ENCODE measurements around the gene CHD5. TPM values are rescaled to one million over a fixed set of nuclear protein-coding genes. Genes with fewer than 3 reads are reported as not detected.

Gene CHD5
- total and polyA plus RNA-seq, 2 of the 4 experiments (the other 2 are of a cell fraction): under 0.01 to 0.09 TPM

DNA sequence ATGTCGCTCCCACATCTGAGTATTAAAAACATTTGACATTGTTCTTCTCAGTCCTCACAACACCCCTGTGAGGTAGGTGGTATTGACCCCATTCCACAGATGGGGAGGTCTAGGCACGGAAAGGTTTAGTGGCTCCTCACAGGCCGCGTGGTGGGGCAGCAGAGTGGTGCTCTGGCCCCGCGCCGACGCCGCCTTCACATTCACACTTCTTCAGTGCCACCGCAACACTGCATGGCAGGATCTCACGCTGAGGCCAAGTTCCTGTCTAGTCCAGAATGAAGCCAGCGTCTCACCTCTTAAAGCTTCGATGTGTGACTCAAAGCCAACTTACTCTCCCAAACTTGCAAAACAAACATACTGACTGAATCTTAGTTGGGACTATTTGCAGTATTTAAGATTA, 43.5 kb upstream of the CHD5 start:
- no peak for TF ChIP-seq MAZ (IDR thresholded peaks at IDR 0.05; ENCODE audit: borderline replicate concordance, low read depth, low read length)
- TF ChIP-seq SMC3 (IDR thresholded peaks at IDR 0.05; ENCODE audit: low read depth, low read length): no peak
- TF ChIP-seq RCOR1 (IDR thresholded peaks at IDR 0.05; ENCODE audit: insufficient replicate concordance, low read length): no peak
- no peak for TF ChIP-seq NFE2L2 (IDR thresholded peaks at IDR 0.05; ENCODE audit: low read depth, low read length)
- no peak for TF ChIP-seq ELK1 (IDR thresholded peaks at IDR 0.05; ENCODE audit: borderline replicate concordance, low read depth, low read length)
- no peak for TF ChIP-seq POLR2A (IDR thresholded peaks at IDR 0.05; ENCODE audit: low read depth, low read length)
- TF ChIP-seq FOS (IDR thresholded peaks at IDR 0.05; ENCODE audit: low read depth, low read length): no peak
- TF ChIP-seq BHLHE40 (IDR thresholded peaks at IDR 0.05; ENCODE audit: low read depth, low read length): no peak
- no peak for TF ChIP-seq MXI1 (IDR thresholded peaks at IDR 0.05; ENCODE audit: borderline replicate concordance, low read depth, low read length)
- TF ChIP-seq, protein P1, sequence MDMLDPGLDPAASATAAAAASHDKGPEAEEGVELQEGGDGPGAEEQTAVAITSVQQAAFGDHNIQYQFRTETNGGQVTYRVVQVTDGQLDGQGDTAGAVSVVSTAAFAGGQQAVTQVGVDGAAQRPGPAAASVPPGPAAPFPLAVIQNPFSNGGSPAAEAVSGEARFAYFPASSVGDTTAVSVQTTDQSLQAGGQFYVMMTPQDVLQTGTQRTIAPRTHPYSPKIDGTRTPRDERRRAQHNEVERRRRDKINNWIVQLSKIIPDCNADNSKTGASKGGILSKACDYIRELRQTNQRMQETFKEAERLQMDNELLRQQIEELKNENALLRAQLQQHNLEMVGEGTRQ (IDR thresholded peaks at IDR 0.05; ENCODE audit: low read depth, low read length): no peak
- TF ChIP-seq RAD21 (IDR thresholded peaks at IDR 0.05; ENCODE audit: low read length): no peak
- TF ChIP-seq CEBPB (IDR thresholded peaks at IDR 0.05; ENCODE audit: low read depth, low read length): no peak
- TF ChIP-seq CTCF (conservative IDR thresholded peaks at IDR 0.05; ENCODE audit: low read depth, low read length): no peak
- no peak for TF ChIP-seq RFX5 (IDR thresholded peaks at IDR 0.05; ENCODE audit: low read depth, low read length)
- no peak for TF ChIP-seq CHD1 (IDR thresholded peaks at IDR 0.05; ENCODE audit: low read depth, low read length)
- TF ChIP-seq MAFK (IDR thresholded peaks at IDR 0.05; ENCODE audit: low read depth, low read length): no peak
- in situ Hi-C loops (cut with MboI; ENCODE audit: low sequenced_read_pairs) (no loop called here), dilution Hi-C loops (cut with HindIII; ENCODE audit: low sequenced_read_pairs, unreplicated experiment) (no loop called here), intact Hi-C loops (cut with micrococcal nuclease) (no loop called here)
- Histone ChIP-seq H3K18ac (ENCODE audit: low read depth, low read length) (no peak overlapping the region), H3K27me3 (ENCODE audit: control insufficient read depth, insufficient read depth, low read length) (no peaks in the 10 kb centered on the region), H4K20me1 (ENCODE audit: insufficient read depth, low read length) (no peaks in the 10 kb centered on the region; the same call in 1 of the 2 replicates), H3K14ac (replicated peaks; ENCODE audit: low read depth, low read length) (no peak overlapping the region), H2BK5ac (ENCODE audit: low read depth, low read length, poor library complexity, severe bottlenecking) (no peak overlapping the region), H3K4me2 (ENCODE audit: low read depth, low read length) (no peak overlapping the region), H3K4ac (ENCODE audit: low read depth, low read length) (no peak overlapping the region), H4K5ac (ENCODE audit: low read depth, low read length) (no peak overlapping the region), H3K4me3 (ENCODE audit: insufficient read depth, low read depth, low read length) (no peak overlapping the region), H3K9me1 (ENCODE audit: insufficient read depth, low read length) (no peaks in the 10 kb centered on the region; the same call in 1 of the 2 replicates), H4K91ac (ENCODE audit: insufficient read depth, low read depth, low read length) (no peak overlapping the region), H2BK120ac (ENCODE audit: low read depth, low read length) (no peak overlapping the region), H3K56ac (ENCODE audit: extremely low read depth, insufficient read depth, low read length) (no peak overlapping the region), H3K36me3 (ENCODE audit: control insufficient read depth, insufficient read depth, low read length) (peaks cover 37% of the 10 kb centered on the region), H3K27ac (ENCODE audit: insufficient read depth, low read length) (no peak overlapping the region), H2AK9ac (replicated peaks; ENCODE audit: low read depth, low read length, poor library complexity) (no peak overlapping the region), H3K9ac (ENCODE audit: low read depth, low read length) (no peak overlapping the region), H3K4me1 (ENCODE audit: control insufficient read depth, insufficient read depth, low read length) (no peaks in the 10 kb centered on the region), H3K79me1 (ENCODE audit: low read depth in 1 of 2, low read length in 2 of 2) (peaks cover 0 to 8% of the 10 kb centered on the region in 2 experiments; a peak in 3 of 4 replicates), H2AFZ (replicated peaks; ENCODE audit: low read length, poor library complexity) (no peak overlapping the region), H4K8ac (ENCODE audit: low read depth in 2 of 2, low read length in 2 of 2) (no peak overlapping the region), H2BK15ac (ENCODE audit: low read depth, low read length) (no peak overlapping the region), H3K23ac (ENCODE audit: low read depth, low read length) (no peak overlapping the region), H3K9me3 (ENCODE audit: control insufficient read depth, insufficient read depth, low read length) (no peaks in the 10 kb centered on the region), H2BK20ac (ENCODE audit: low read depth, low read length) (no peak overlapping the region), H2AK5ac (ENCODE audit: low read depth, low read length) (no peak overlapping the region)
- TSS peak; percentile 56 for BruUV-seq (replicated peaks)
- no peak for ATAC-seq (ENCODE audit: low read depth)
- ChIA-PET POLR2A (ENCODE audit: unreplicated experiment) (no interaction called here), CTCF (interaction anchor here (0.7 kb wide), 1 partner anchor 15 kb away, joined by 3 read pairs; no protein-coding TSS in a partner anchor)
- no peak for DNase-seq
- WGBS, 2 experiments (ENCODE audit: extremely low coverage in 2 of 2, insufficient read length in 1 of 2): 100% methylated on average over 8 of the region's 13 CpGs; no CpG with 5 or more reads in 1 of the 2 experiments

Data from IMR-90 (cell line).